Astrocyte of the spinal cord (primary cell): ENCODE measurements around the gene TFPT.

Source experiments
- DNase-seq: peaks from one replicate; pipeline ENCODE4 v3.0.0; 2011; ENCODE audit warnings: low read depth, low spot score
- H3K4me3 ChIP-seq: 2 replicates; pipeline ENCODE4 v1.5.1; 2011; ENCODE audit warnings: low read depth, mild to moderate bottlenecking, low read length, moderate library complexity
- in situ Hi-C: cut with HindIII; loops from 2 replicates; pipeline ENCODE4 v1.10.0; 2017; ENCODE audit warnings: low sequenced_read_pairs
- TF ChIP-seq, protein P1 (sequence below): IDR thresholded peaks from 2 replicates; pipeline ENCODE4 v1.5.1; 2012; ENCODE audit warnings: low read depth, mild to moderate bottlenecking, low read length, inconsistent platforms

The TFPT gene

DNA sequence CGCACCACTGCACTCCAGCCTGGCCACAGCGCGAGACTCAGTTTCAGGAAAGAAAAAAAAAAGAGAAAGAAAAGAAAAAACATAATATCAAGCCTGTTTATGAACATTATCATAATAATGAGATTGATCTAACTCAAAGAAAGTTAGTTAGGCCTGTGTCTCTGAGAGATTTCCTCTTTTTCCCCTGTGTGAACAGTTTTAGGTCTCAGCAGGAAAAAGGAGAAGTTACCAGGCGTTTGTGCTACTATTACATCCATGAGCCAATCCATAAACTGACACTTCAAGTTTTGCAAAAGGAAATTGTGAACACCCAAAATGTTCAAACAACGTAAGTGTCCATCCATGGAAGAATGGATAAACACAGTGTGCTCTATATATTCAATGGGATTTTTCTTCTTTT, 38.1 kb downstream of the TFPT start:
- H3K4me3 ChIP-seq, result no peak overlapping the region
- in situ Hi-C loops, result no loop called here
- DNase-seq, result no peak
- TF ChIP-seq, protein P1, sequence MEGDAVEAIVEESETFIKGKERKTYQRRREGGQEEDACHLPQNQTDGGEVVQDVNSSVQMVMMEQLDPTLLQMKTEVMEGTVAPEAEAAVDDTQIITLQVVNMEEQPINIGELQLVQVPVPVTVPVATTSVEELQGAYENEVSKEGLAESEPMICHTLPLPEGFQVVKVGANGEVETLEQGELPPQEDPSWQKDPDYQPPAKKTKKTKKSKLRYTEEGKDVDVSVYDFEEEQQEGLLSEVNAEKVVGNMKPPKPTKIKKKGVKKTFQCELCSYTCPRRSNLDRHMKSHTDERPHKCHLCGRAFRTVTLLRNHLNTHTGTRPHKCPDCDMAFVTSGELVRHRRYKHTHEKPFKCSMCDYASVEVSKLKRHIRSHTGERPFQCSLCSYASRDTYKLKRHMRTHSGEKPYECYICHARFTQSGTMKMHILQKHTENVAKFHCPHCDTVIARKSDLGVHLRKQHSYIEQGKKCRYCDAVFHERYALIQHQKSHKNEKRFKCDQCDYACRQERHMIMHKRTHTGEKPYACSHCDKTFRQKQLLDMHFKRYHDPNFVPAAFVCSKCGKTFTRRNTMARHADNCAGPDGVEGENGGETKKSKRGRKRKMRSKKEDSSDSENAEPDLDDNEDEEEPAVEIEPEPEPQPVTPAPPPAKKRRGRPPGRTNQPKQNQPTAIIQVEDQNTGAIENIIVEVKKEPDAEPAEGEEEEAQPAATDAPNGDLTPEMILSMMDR, result no peak

DNA sequence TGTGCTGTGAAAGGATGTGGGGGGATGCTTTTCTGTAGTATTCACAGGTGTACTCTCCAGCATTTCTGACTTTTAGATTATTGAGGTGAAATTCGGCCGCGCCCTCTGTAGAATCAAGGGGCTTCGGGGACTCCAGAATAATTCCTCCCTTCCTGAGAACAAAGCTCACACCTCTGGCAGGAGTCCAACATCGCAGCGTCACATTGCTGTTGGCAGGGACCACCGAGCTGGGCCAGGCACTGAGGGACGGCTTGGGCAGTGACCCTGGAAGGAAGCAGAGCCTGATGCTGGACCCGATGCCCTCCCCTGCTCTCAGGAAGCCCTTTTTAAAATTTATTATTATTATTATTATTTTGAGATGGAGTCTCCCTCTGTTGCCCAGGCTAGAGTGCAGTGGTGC, 40.6 kb downstream of the TFPT start:
- no peak for DNase-seq
- H3K4me3 ChIP-seq, result no peak overlapping the region
- TF ChIP-seq, protein P1, result no peak
- in situ Hi-C loops, result no loop called here

DNA sequence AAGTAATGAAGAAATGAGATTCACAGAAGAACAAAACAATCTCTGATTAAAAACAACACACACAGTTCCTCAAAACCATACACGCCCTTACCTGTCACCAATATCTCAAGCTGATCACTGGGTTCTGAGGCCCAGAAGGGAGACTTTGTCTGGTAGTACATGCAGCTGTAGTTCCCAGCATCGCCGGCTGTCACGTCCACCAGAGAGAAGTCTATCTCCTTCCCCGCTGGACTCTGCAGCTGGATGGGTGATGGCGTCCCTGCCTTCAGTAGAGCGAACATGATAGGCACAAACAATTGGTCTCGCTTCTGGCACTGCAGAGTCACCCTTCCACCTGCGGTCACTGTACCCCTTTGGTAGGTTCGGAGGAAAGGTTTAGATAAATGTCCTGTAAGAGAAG, 41.6 kb downstream of the TFPT start:
- no peak overlapping the region for H3K4me3 ChIP-seq
- DNase-seq, result no peak
- TF ChIP-seq, protein P1, result no peak
- in situ Hi-C loops, result no loop called here

DNA sequence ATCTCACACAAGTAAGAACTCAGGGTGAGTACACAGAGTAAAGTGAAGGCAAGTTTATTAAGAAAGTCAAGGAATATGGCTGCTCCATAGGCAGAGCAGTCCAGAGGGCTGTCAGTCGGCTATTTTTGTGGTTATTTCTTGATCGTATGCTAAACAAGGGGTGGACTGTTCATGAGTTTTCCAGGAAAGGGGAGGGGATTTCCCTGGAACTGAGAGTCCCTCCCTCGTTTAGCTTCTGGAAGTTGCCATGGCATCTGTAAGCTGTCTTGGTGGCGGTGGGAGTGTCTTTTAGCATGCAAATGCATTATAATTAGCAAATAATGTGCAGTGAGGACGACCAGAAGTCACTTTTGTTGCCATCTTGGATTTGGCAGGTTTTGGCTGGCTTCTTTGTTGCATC, 46.0 kb downstream of the TFPT start:
- H3K4me3 ChIP-seq, result no peak overlapping the region
- in situ Hi-C loops, result no loop called here
- DNase-seq, result no peak
- TF ChIP-seq, protein P1, result no peak

DNA sequence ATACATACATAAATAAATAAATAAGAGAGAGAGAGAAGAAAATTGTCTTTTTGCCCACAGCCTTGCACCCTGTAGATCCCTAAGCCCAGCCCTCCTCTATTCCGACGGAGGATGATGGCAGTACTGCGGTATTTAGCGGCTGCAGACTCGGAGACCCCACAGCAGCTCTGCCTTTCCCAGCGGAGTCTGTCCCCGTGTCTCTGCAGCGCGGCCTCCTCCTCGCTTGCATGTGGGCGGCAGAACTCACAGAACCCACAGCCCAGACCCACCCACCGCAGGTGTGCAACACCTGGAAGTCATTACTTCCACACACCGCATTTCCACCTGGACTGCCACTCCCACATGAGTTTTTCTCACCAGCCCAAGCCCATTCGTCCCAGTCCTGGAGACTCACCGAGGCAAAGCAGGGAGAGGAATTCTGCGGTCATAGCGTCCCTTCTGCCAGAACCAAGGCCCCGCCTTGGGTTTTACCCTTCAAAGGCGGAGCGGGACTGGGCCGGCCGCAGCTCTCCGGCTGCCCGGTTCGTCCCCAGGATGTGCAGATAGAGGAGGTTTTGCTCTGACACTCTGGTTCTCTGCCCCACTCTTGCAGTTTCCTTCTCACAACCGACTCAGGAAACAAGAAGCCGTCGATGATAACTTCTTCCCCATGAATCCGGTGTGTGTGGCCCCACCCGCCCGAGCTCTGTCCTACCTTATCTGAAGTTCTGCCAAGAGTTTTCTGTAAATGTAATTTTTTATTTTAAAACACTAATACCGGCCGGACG, 51.9 kb downstream of the TFPT start, which contains the start of gene VSTM1:
Gene VSTM1, minus strand, starts transcription at position 548 of the 767 bp plus-strand sequence. Its CDS starts 120 bp downstream, at position 428.
- no peak for DNase-seq
- TF ChIP-seq, protein P1, result no peak
- no peak within 1 kb of the TSS for H3K4me3 ChIP-seq
- in situ Hi-C loops, result no loop called here

DNA sequence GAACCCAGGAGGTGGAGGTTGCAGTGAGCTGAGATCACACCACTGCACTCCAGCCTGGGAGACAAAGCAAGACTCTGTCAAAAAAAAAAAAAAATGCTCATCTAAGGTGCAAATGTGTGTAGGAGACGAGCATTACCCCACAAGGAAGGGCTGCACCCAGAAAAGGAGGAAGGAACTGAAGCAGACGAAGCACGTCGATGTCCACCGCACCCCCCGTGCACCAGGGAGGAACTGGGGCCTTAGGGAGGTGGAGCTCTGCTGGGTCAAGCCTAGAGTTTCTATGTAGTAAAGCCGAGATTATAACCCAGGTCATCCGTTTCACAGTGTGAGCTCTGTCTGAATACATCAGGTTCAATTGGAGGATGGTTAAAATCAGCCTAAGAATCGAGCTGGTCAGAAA, 52.8 kb downstream of the TFPT start:
- in situ Hi-C loops, result no loop called here
- H3K4me3 ChIP-seq, result no peak overlapping the region
- DNase-seq, result no peak
- TF ChIP-seq, protein P1, result no peak
